Activated CD4-positive, alpha-beta T cell treated with anti-CD3 and anti-CD28 coated beads, Interleukin-2, amount 50 U/mL, for 48 hours (primary cell): ENCODE results near the gene CTSA.

Source experiments
- DNase-seq, 2 experiments: peaks; one replicate each; pipeline ENCODE4 v3.0.0-alpha.2; 2020

CTSA gene

DNA sequence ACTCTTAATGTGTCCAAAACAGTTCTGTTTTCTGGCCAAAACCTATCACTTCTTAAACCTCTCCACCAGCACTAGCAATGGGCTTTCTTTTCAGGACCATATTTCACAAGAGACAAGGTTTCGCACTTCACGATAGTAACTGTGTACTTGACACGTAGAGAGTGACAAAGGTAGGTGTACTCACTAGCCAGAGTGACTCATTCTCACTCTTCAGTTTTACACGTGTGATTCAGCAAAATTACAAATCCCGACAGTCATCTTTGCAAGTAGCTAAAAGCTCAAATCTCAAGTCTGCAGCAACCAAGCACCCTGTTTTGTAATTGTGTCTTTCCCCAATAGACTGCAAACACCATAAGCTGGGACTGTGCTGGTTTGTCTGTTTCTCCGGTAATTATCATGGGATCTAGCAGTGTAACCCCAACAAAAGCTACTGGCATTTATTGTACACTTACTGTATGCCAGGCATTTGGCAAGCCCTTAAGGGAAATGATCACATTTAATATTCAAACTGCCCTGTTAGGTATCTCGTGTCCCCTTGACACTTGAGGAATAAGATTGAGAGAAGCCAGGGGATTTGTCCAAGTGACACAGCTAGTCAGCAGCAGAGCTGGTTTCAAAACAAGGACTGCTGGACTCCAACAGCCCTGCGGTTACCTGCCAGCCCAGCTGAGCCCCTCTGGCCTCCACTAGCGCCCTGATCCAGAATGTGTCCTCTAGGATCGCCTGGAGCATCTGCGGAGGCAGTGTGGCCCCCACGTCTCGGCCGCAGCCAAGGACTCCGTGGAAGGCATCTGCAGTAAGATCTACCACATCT, 53.2 kb downstream of the CTSA start:
- no peak for DNase-seq

DNA sequence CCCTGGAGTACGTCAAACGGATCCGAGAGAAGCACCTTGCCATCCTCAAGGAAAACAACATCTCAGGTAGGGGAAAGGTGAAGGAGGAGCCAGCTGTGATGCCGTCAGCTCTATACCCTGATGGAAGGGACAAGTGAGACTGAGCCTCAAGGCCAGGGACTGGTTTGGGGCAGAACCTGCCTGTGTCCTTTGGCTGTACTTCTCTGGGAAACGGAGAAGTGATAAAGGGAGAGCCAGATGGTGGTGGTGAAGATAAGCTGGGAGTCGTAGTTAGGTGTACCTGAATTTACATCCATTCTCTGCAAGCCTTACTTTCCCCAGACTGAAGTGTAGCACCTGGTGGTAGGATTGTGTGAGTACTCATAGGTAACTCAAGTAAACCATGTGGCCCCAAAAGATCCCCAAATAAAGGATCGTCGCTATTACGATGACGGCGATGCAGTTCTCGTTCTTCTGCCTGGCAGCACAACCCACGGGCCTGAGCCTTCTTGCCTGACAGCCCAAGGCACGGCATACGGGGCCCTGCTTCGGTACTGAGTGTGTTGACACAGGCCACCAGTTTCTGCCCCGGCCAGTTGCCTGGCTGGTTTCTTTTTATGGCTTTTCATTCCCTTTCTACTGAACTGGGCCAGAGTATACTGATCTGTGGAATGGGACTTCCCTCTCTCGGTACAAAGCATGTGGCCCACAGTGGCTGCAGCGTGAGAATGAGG, 54.0 kb downstream of the CTSA start:
- DNase-seq, result no peak

DNA sequence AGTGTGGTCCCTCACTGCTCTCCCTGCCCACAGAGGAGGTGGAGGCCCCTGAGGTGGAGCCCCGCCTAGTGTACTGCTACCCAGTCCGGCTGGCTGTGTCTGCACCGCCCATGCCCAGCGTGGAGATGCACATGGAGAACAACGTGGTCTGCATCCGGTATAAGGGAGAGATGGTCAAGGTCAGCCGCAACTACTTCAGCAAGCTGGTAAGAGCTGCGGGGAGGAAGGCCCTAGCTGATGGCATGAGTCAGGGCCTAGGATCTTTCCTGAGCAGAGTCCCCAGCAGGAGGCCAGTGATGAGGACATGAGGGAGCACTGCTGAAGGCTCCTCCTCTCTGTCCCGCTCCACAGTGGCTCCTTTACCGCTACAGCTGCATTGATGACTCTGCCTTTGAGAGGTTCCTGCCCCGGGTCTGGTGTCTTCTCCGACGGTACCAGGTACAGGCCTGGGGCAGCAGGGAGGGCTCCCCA, 54.6 kb downstream of the CTSA start:
- DNase-seq, result no peak

GRCh38 chr20:45946149-45946970, 55.2 kb downstream of the CTSA start:
- DNase-seq, result peak; percentile 49 to 52

GRCh38 chr20:45947110-45947866, 56.2 kb downstream of the CTSA start:
- no peak for DNase-seq

DNA sequence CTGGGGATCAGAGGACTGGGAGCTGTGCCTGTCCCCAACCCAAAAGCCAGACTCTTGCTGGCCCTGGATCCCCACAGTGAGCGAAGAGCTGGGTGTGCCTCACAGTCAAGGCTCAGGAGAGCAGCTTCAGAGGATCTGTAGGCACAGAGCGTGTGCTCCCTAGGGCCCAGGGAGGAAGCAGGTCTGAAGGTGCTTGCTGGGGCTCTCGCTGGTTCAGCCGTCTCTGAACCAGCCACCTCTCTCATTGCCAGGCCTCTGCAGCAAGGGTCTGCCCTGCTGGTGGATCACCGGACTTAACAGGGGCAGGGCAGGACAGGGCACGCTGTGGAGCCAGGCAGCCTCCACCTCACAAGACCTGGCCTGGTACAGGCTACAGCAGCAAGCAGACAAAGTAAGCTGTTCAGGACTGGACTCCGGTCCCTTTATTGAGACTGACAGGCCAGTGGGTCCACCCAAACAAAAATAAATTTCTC, 57.2 kb downstream of the CTSA start:
- no peak for DNase-seq
